WERI-Rb-1 (cell line): Measurements from ENCODE around the gene STAT5B.
"Not testable (repeated sequence)": the region's sequence is repeated elsewhere in the genome, so short reads cannot be mapped to it uniquely, and the experiment has no call there.

Experiments used
- DNase-seq: peaks from one replicate; pipeline ENCODE4 v3.0.0-alpha.2; 2020
- H3K27ac ChIP-seq: fragments of 250-450 bp; sonication (Bioruptor Pico); 2 replicates; pipeline ENCODE4 v1.5.1; 2020; ENCODE audit warnings: mild to moderate bottlenecking, moderate library complexity
- H3K27me3 ChIP-seq: fragments of 250-450 bp; sonication (Bioruptor Pico); 2 replicates; pipeline ENCODE4 v1.5.1; 2021; ENCODE audit warnings: mild to moderate bottlenecking, low read depth, moderate library complexity; ENCODE audit not compliant: insufficient read depth, severe bottlenecking
- H3K36me3 ChIP-seq: fragments of 250-450 bp; sonication (Bioruptor Pico); 2 replicates; pipeline ENCODE4 v1.5.1; 2020; ENCODE audit warnings: mild to moderate bottlenecking, moderate library complexity
- H3K4me3 ChIP-seq: 2 replicates; pipeline ENCODE4 v1.5.1; 2011; ENCODE audit warnings: low read depth, mild to moderate bottlenecking, control low read depth, low read length
- H3K9me3 ChIP-seq: fragments of 250-450 bp; sonication (Bioruptor Pico); 2 replicates; pipeline ENCODE4 v1.5.1; 2021; ENCODE audit warnings: mild to moderate bottlenecking, moderate library complexity; ENCODE audit not compliant: severe bottlenecking
- TF ChIP-seq, protein P1 (sequence below): IDR thresholded peaks from 2 replicates; pipeline ENCODE4 v1.5.1; 2011; ENCODE audit warnings: low read depth, mild to moderate bottlenecking, control low read depth, inconsistent platforms, low read length

STAT5B gene

DNA sequence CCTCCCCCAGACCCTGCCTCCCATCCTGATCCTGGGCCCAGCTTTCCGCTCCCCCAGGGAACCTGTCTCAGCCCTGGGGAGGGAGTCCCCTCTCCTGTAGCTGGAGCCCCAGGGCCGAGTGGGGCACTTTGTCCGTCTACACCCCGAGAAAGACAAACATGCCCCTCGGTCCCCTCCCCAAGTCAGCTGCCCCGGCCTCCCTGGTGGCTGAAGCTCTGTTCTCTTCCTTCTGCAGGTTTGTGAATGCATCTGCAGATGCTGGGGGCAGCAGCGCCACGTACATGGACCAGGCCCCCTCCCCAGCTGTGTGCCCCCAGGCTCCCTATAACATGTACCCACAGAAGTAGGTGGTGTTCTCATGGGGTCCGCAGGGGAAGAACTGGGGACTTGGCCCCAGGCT lies 33.0 kb upstream of the STAT5B start:
- Histone ChIP-seq H3K9me3 (no peaks in the 10 kb centered on the region), H3K4me3 (no peak overlapping the region), H3K27ac (no peak overlapping the region), H3K36me3 (no peaks in the 10 kb centered on the region), H3K27me3 (no peaks in the 10 kb centered on the region)
- no peak for DNase-seq
- TF ChIP-seq, protein P1, sequence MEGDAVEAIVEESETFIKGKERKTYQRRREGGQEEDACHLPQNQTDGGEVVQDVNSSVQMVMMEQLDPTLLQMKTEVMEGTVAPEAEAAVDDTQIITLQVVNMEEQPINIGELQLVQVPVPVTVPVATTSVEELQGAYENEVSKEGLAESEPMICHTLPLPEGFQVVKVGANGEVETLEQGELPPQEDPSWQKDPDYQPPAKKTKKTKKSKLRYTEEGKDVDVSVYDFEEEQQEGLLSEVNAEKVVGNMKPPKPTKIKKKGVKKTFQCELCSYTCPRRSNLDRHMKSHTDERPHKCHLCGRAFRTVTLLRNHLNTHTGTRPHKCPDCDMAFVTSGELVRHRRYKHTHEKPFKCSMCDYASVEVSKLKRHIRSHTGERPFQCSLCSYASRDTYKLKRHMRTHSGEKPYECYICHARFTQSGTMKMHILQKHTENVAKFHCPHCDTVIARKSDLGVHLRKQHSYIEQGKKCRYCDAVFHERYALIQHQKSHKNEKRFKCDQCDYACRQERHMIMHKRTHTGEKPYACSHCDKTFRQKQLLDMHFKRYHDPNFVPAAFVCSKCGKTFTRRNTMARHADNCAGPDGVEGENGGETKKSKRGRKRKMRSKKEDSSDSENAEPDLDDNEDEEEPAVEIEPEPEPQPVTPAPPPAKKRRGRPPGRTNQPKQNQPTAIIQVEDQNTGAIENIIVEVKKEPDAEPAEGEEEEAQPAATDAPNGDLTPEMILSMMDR: no peak

DNA sequence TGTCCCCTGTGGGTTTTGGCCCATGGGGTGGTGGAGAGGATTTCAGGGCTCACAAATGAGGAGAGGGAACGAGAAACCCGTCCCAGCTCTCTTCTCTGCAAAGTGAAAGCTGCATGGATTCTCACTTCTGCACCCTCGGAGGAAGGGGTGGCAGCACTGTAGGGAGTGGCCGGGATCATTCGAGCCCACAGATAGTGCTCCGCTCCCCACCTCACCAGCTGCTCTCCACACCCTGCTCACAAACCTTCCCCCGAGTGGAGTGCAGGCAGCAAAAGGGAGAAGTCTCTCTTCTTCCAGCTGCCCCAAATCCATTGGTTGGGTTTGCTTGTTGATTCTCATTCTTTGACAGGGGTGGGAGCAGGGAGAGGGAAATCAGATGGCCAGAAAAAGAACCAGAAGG lies 32.3 kb upstream of the STAT5B start:
- TF ChIP-seq, protein P1: no peak

DNA sequence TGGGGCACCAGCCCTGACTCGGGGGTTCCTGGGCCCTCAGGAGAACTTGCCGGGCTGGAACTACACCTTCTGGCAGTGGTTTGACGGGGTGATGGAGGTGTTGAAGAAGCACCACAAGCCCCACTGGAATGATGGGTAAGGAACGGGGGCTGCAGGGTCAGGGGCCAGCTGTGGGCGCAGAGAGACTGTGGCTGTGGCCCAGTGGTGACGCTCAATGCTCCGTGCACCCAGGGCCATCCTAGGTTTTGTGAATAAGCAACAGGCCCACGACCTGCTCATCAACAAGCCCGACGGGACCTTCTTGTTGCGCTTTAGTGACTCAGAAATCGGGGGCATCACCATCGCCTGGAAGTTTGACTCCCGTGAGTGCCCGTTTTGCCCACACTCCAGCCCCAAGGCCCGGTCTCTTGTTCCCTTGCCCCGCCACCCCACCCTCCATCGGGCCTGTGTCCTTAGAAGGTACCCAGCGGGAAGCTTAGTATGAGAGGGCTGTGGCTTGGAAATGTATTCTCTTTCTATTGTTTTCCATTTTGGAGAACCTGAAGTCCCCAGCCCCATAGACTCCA lies 31.3 kb upstream of the STAT5B start:
- H3K27me3 ChIP-seq: no peaks in the 10 kb centered on the region
- TF ChIP-seq, protein P1: no peak
- H3K9me3 ChIP-seq: no peaks in the 10 kb centered on the region
- H3K4me3 ChIP-seq: no peak overlapping the region
- H3K36me3 ChIP-seq: no peaks in the 10 kb centered on the region
- no peak overlapping the region for H3K27ac ChIP-seq
- no peak for DNase-seq

More for the DNA sequence above, 32.3 kb upstream of the STAT5B start:
- Histone ChIP-seq H3K27me3 (no peaks in the 10 kb centered on the region), H3K27ac (no peak overlapping the region), H3K9me3 (no peaks in the 10 kb centered on the region), H3K4me3 (no peak overlapping the region), H3K36me3 (no peaks in the 10 kb centered on the region)
- DNase-seq: no peak

DNA sequence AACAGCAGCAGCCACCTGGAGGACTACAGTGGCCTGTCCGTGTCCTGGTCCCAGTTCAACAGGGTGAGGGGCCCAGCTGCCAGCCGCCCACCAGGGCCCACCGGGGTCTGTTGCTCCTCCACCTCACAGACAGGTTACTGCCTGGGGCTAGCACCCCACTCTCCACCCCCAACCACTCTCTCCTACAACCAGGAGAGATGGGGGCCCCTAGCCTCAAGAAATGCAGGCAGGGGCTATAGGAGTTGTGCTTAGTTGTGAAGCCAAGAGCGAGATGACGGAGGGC lies 30.1 kb upstream of the STAT5B start:
- no peaks in the 10 kb centered on the region for H3K27me3 ChIP-seq
- no peak overlapping the region for H3K4me3 ChIP-seq
- H3K36me3 ChIP-seq: no peaks in the 10 kb centered on the region
- DNase-seq: no peak
- no peak overlapping the region for H3K27ac ChIP-seq
- TF ChIP-seq, protein P1: no peak
- no peaks in the 10 kb centered on the region for H3K9me3 ChIP-seq

DNA sequence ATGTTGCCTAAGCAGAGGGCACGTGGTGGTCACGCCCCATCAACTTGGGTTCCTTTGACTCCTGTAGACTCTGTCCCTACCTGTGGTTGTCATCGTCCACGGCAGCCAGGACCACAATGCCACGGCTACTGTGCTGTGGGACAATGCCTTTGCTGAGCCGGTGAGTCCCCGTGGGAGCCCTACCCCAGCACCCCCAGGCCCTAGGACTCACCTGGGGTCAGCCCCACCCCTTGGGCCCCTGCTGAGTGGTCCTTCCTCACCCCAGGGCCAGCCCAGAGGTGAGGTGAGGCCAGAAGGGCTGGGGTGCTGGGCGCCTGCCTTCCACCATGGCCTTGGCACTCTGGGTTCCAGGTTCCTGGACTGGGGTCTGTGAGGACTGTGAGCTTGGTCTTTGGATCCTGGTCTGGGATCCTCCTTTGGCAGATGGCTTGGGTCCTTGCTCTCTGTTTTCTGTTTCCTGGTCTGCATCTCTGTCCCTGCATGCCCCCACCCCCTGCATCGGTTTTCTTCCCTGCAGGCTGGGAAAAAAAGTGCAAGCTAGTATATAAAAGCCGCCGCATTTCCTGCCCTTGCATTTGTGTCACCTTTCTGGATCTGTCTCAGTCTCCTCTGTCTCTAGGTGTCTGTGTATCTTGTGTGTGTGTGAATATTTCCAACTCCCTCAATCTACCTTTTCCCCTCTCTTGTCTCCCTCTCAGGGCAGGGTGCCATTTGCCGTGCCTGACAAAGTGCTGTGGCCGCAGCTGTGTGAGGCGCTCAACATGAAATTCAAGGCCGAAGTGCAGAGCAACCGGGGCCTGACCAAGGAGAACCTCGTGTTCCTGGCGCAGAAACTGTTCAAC lies 29.6 kb upstream of the STAT5B start:
- no peak overlapping the region for H3K4me3 ChIP-seq
- DNase-seq: no peak
- TF ChIP-seq, protein P1: no peak
- no peaks in the 10 kb centered on the region for H3K36me3 ChIP-seq
- H3K9me3 ChIP-seq: no peaks in the 10 kb centered on the region
- H3K27me3 ChIP-seq: no peaks in the 10 kb centered on the region
- no peak overlapping the region for H3K27ac ChIP-seq

DNA sequence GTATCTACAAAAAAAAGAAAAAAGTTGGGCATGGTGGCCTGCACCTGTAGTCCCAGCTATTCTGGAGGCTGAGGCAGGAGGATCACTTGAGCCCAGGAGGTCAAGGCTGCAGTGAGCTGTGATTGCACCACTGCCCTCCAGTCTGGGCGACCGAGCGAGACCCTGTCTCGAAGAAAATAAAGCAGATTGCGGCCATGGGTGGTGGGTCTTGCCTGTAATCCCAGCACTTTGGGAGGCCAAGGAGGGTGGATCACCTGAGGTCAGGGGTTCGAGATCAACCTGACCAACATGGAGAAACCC lies 28.8 kb upstream of the STAT5B start:
- not testable (repeated sequence) for H3K36me3 ChIP-seq, H3K27me3 ChIP-seq, DNase-seq, H3K4me3 ChIP-seq, H3K9me3 ChIP-seq, H3K27ac ChIP-seq
